ENCODE results near the gene RPL22L1.
A peak's percentile ranks its signal among the peaks of the same experiment; 100 is the strongest.

GRCh38 chr3:170869645-170870593 is at the start of gene RPL22L1:
- TF ChIP-seq CTCF (IDR thresholded peaks at IDR 0.05) (no peak), POLR2AphosphoS5 (IDR thresholded peaks at IDR 0.05) (peak; percentile 97 to 99 (median 99))
